ENCODE measurements around the gene CRX. TPM values are rescaled to one million over a fixed set of nuclear protein-coding genes. Genes with fewer than 3 reads are reported as not detected.

CRX gene
- total RNA-seq, 1 experiment from 2014 or later = 0.13 TPM

- H2BK15ac ChIP-seq (ENCODE audit: low read depth, low read length) = no peak overlapping the region
- H3K4me1 ChIP-seq (ENCODE audit: insufficient read depth, low read length) = no peaks in the 10 kb centered on the region
- H3K79me1 ChIP-seq (ENCODE audit: insufficient read depth, low read depth, low read length, poor library complexity, severe bottlenecking) = no peaks in the 10 kb centered on the region
- H2BK20ac ChIP-seq (ENCODE audit: low read depth, low read length, poor library complexity, severe bottlenecking) = no peak overlapping the region
- DNase-seq = peak; percentile 98
- H3K56ac ChIP-seq (ENCODE audit: insufficient read length, low read depth, low read length) = no peak overlapping the region
- no peak overlapping the region for H4K8ac ChIP-seq (replicated peaks; ENCODE audit: insufficient read length, low read depth, low read length)
- H3K18ac ChIP-seq (ENCODE audit: insufficient read length, low read depth, low read length) = no peak overlapping the region
- H3K23me2 ChIP-seq (ENCODE audit: insufficient read length, low read depth, low read length, poor library complexity, severe bottlenecking) = no peaks in the 10 kb centered on the region
- H2BK120ac ChIP-seq (ENCODE audit: low read depth, low read length, poor library complexity, severe bottlenecking) = no peak overlapping the region
- H3K36me3 Mint-ChIP-seq (ENCODE audit: insufficient read depth in 1 of 3, low read depth in 3 of 3) = peaks cover 5 to 14% (median 13%) of the 10 kb centered on the region in 3 experiments; a peak in 6 of 7 replicates
- H3K27me3 Mint-ChIP-seq (ENCODE audit: low read depth) = no peaks in the 10 kb centered on the region; the same call in 1 of the 2 replicates
- H3K27ac ChIP-seq (ENCODE audit: insufficient read length, low read depth, low read length) = no peak overlapping the region
- peak; percentile 91 for TF ChIP-seq CTCF (conservative IDR thresholded peaks at IDR 0.05)
- H2BK12ac ChIP-seq (ENCODE audit: insufficient read length, low read depth, low read length) = peak overlapping the region; percentile 52
- no peak overlapping the region for H2BK5ac ChIP-seq (ENCODE audit: insufficient read length, low read length)
- no peak overlapping the region for H3K9ac ChIP-seq (ENCODE audit: extremely low read depth, insufficient read length, low read length)
- no CpG with 5 or more reads among the region's 10 CpGs for WGBS (ENCODE audit: extremely low coverage, insufficient read length, low lambda C conversion rate)
- H3K4me3 Mint-ChIP-seq = peak overlapping the region in 1 of 2 experiments; percentile 34; a peak in 2 of 5 replicates
- H3T11ph ChIP-seq (ENCODE audit: low read length) = no peak overlapping the region
- H4K5ac ChIP-seq (ENCODE audit: insufficient read length, low read depth, low read length) = no peak overlapping the region
- peaks cover 14 to 22% of the 10 kb centered on the region in 2 experiments for H3K4me1 Mint-ChIP-seq
- H3K27ac Mint-ChIP-seq = peak overlapping the region; percentile 64 to 92 (median 90); a peak in 4 of 7 replicates
- peaks cover 7 to 8% of the 10 kb centered on the region in 2 experiments for H3K9me3 Mint-ChIP-seq
- no peak overlapping the region for H3K14ac ChIP-seq (ENCODE audit: insufficient read depth, low read length)
- H3K27me3 ChIP-seq (ENCODE audit: insufficient read depth, low read length) = no peaks in the 10 kb centered on the region
- H2AK5ac ChIP-seq (ENCODE audit: insufficient read length, low read length) = no peak overlapping the region
- no peak overlapping the region for H3K23ac ChIP-seq (ENCODE audit: insufficient read length, low read depth, low read length)
- no peak overlapping the region for H3K4ac ChIP-seq (ENCODE audit: low read depth, low read length)
- no peaks in the 10 kb centered on the region for H4K20me1 ChIP-seq (ENCODE audit: control insufficient read depth, insufficient read depth, insufficient read length)
- no peak overlapping the region for H4K91ac ChIP-seq (ENCODE audit: insufficient read length, low read depth, low read length)
- peak overlapping the region; percentile 13 for H3K4me2 ChIP-seq (ENCODE audit: insufficient read depth, insufficient read length, low read length)
- no peaks in the 10 kb centered on the region for H3K79me2 ChIP-seq (ENCODE audit: insufficient read depth, low read length)
- no peak overlapping the region for H2AFZ ChIP-seq (ENCODE audit: low read length)
- no peaks in the 10 kb centered on the region for H3K9me3 ChIP-seq (ENCODE audit: control insufficient read depth, low read depth, low read length)
These were observed 31.3 kb upstream of the CRX start for GRCh38 chr19:47790398-47790814.
